ENCODE results near the gene KDM4B.

The KDM4B gene

GRCh38 chr19:5091018-5091683, 122.2 kb downstream of the KDM4B start:
- DNase-seq (ENCODE audit: low spot score) = no peak

DNA sequence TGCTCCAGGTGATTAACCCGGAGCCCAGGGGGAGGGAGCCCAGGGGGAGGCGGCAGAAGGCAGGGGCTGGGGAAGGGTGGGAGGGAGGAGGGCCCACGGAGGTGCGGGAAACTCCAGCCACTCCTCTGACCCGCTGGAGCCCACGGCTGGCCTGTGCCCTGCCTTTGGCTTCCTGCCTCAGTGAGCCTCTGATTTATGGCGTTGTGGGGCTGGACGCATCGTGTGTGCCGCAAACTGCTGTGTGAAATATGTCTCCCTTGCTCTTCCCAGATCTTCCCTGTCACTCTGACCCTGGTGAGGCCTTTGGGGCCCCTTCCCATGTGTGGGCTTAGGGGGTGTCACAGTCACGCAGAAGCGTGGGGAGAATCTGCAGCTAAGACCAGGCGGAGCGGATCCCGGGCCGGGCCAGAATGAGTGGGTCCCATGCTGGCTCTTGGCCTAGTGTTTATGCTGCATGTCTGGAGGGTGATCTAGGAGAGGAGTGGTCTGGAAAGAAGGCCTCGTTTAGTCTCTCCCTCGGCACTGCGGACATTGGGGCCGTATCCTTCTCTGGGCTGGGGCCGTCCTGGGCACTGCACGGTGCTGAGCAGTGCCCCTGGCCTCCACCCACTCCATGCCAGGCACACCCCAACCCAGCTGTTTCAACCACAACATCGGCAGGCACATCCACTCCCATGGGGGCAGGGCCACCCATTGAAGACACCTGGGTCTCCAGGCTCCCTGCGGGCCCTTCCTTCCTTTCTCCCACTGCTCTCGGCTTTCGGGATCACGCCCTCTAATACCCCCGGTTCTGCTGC, 123.0 kb downstream of the KDM4B start:
- DNase-seq (ENCODE audit: low spot score) = no peak

GRCh38 chr19:5092481-5092843, 123.5 kb downstream of the KDM4B start:
- DNase-seq (ENCODE audit: low spot score) = no peak

- DNase-seq (ENCODE audit: low spot score) = no peak
These were observed 124.5 kb downstream of the KDM4B start for GRCh38 chr19:5093297-5093928.

GRCh38 chr19:5093948-5094718, 125.2 kb downstream of the KDM4B start:
- no peak for DNase-seq (ENCODE audit: low spot score)

GRCh38 chr19:5094768-5095567, 126.1 kb downstream of the KDM4B start:
- no peak for DNase-seq (ENCODE audit: low spot score)

- no peak for DNase-seq (ENCODE audit: low spot score)
These were observed 126.6 kb downstream of the KDM4B start for GRCh38 chr19:5095568-5095850.

- no peak for DNase-seq (ENCODE audit: low spot score)
These were observed 127.6 kb downstream of the KDM4B start for GRCh38 chr19:5096536-5096935.

DNA sequence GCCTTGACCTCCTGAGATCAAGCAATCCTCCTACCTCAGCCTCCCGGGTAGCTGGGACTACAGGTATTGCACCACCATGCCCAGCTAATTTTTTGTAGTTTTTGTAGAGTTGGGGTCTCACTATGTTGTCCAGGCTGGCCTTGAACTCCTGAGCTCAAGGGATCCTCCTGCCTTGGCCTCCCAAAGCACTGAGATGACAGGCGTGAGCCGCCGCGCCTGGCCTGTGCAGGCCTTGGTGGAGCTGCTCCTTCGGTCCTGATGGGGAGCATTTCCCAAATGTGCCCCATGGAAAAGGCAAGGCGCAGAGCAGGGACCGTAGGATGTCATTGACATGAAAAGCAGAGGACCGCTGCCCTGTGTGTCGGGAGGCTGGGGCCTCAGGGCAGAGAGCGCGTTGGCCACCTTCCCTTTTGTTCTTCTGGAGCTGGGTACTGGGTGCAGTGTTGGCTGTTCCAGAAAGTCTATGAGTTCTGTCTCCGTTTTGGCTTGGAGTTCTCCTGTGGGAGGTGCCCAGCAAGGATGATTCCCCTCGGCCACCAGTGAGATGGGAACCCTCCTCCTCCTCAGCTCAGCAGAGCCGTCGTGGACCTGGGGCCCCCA, 128.5 kb downstream of the KDM4B start:
- no peak for DNase-seq (ENCODE audit: low spot score)

GRCh38 chr19:5097959-5098623, 129.2 kb downstream of the KDM4B start:
- no peak for DNase-seq (ENCODE audit: low spot score)

DNA sequence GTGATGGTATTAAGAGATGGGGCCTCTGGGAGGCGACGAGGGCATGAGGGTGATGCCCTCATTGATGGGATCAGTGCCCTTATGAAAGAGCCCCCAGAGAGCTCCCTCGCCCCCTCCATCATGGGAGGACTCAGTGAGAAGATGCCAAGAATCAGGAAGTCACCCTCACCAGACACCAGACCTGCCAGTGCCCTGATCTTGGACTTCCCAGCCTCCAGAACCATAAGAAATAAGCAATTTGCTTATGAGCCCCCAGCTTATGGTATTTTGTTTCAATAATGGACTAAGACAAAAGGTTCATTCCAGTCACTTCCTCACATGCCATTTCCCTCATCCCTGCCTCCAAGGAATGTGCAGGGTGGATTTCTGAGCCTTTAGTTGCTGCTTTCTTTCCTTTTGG, 129.7 kb downstream of the KDM4B start:
- DNase-seq (ENCODE audit: low spot score) = no peak

DNA sequence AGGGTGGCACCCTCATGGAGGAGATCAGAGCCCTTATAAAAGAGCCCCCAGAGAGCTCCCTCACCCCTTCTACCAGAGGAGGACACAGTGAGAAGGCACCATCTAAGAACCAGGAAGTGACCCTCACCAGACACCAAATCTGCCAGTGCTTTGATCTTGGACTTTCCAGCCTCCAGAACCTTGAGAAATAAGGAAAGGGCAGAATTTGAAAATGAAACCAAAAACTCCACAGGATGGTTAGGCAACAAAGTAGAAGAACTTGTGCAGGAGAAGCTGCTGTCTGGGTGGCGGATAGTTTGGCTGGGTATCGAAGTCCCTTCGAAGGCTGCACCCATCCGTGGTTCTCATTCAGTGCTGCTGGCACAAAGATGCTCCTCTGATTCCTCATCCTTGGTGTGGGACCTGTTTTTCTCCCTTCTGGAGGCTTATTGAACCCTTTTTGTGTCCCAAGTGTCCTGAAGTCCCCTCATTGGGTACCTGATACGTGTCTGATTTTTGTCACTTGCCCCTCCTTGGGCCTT, 130.8 kb downstream of the KDM4B start:
- DNase-seq (ENCODE audit: low spot score) = peak; percentile 17

DNA sequence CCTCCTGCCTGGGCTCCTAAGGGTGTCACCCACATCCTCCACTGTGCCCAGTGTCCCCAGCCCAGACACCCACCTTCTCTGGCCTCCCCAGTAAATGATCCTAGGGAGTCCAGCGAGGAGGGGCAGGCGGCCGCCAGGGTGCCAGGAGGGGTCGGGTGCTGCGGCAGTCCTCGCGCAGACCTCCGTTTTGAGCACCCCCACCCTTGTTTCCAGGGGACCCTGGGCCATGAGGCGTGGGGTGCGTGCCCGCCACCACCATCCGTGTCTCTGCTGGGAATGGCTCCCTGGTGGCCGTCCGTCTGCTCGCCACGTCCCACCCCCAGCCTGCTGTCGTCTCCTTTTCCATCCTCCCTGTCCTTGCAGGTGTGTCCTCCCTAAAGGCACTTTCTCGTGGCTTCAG, 133.0 kb downstream of the KDM4B start:
- no peak for DNase-seq (ENCODE audit: low spot score)

DNA sequence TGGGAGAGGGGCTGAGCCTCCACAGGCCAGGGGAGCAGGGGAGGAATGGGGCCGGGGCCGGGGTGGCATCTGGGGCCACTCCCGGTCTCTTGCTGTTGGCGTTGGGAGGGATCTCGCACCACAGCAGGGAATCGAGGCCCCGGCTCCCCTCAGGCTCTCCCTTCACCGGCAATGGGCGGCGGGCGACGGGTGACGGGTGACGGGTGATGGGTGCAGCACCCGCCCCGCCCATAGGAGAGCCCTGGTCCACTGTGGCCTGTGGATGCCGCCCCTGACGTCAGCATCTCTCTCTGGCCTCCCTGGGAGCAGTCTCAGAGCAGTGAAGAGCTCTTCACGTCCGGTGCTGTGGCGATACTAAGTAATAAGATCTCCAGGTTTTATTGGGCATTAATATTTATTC, 133.6 kb downstream of the KDM4B start:
- DNase-seq (ENCODE audit: low spot score) = no peak

DNA sequence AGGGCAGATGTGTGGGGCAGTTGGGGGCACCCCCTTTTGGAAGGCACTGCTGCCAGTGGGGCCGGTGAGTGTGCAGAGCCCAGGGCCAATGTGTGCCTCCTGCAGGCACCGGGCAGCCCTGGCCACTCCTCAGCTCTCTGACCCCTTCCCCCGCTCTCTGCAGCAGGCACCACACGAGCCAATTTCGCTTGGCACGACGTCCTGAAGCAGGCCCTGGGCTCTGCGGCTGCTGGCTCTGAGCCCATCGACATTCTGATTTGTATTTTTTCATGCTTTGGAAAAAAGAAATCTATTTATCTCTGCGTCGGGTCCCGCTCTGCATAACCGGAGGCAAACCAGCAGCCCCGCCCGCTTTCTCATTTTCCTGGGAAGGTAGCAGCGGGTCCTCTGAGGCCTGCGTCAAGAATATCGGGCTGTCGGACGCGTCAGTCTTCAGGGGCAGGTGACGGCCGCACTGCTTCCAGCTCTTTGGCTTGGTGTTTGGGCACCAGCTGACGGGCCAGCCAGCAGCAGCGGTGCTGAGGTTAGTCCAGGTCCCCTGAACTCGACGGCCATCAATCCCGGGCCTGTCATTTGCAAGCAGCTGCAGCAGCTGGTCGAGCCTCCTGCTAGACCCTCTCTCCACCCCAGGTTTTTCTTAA, 134.3 kb downstream of the KDM4B start:
- DNase-seq (ENCODE audit: low spot score) = no peak

- no peak for DNase-seq (ENCODE audit: low spot score)
These were observed 135.0 kb downstream of the KDM4B start for GRCh38 chr19:5103812-5104410.

DNA sequence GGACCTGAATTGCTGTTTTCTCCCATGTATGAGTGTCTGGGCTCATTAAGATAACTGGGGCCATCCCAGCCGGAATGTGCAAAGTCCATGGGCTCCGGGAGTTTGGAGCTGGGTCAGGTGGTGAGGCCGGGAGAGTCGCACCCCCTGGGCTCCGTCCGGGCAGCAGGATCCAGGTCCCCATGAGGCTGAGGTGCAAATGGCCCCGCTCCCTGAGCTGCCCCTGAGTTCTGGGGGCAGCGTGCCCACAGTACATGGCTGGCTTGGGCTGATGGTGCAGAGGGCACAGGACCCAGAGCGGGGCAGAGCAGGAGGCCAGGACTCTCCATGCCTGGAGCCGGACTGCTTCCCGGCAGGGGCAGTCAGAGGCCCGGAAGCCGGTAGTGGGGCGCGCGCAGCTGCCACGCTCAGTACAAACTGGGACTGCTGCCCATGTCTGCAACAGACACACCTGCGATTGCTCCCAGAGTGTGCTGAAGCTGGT, 136.0 kb downstream of the KDM4B start:
- DNase-seq (ENCODE audit: low spot score) = no peak

GRCh38 chr19:5106191-5106726, 137.3 kb downstream of the KDM4B start:
- no peak for DNase-seq (ENCODE audit: low spot score)

- DNase-seq (ENCODE audit: low spot score) = no peak
These were observed 138.1 kb downstream of the KDM4B start for GRCh38 chr19:5106971-5107370.

Measured in NAMALWA (cell line).